RWPE2 (cell line): ENCODE results near the gene RPS6KC1.

Source experiments
- ATAC-seq: fragments of 200-7000 bp; cut with Tn5 transposase; 3 replicates; pipeline ENCODE4 v1.9.1; 2021; ENCODE audit warnings: low read depth
- DNase-seq: peaks from one replicate; pipeline ENCODE4 v3.0.0-alpha.2; 2020; ENCODE audit warnings: low spot score
- H3K27ac ChIP-seq: fragments of 450-650 bp; 2 replicates; pipeline ENCODE4 v1.5.1; 2017; ENCODE audit warnings: mild to moderate bottlenecking; ENCODE audit not compliant: poor library complexity, severe bottlenecking
- H3K27me3 ChIP-seq: fragments of 250-450 bp; sonication (Bioruptor Pico); 2 replicates; pipeline ENCODE4 v1.5.1; 2021; ENCODE audit warnings: mild to moderate bottlenecking, moderate library complexity; ENCODE audit not compliant: insufficient read depth, poor library complexity, severe bottlenecking
- H3K36me3 ChIP-seq: fragments of 250-450 bp; sonication (Bioruptor Pico); 2 replicates; pipeline ENCODE4 v1.5.1; 2020; ENCODE audit warnings: low read depth, mild to moderate bottlenecking, moderate library complexity
- H3K4me1 ChIP-seq: fragments of 250-450 bp; sonication (Bioruptor Pico); 2 replicates; pipeline ENCODE4 v1.5.1; 2021; ENCODE audit warnings: mild to moderate bottlenecking, moderate library complexity; ENCODE audit not compliant: insufficient read depth, poor library complexity, severe bottlenecking
- H3K4me3 ChIP-seq: fragments of 250-450 bp; sonication (Bioruptor Pico); 2 replicates; pipeline ENCODE4 v1.5.1; 2021; ENCODE audit warnings: mild to moderate bottlenecking, moderate library complexity; ENCODE audit not compliant: severe bottlenecking
- H3K9me3 ChIP-seq: fragments of 250-450 bp; sonication (Bioruptor Pico); 2 replicates; pipeline ENCODE4 v1.5.1; 2021; ENCODE audit warnings: mild to moderate bottlenecking, moderate library complexity; ENCODE audit not compliant: severe bottlenecking
- CTCF ChIP-seq: fragments of 450-650 bp; IDR thresholded peaks from one replicate; pipeline ENCODE4 v1.5.1; 2017; ENCODE audit warnings: mild to moderate bottlenecking, moderate library complexity; ENCODE audit not compliant: poor library complexity, severe bottlenecking

Gene RPS6KC1

GRCh38 chr1:213163278-213163711 is 112.3 kb downstream of the RPS6KC1 start:
- no peaks in the 10 kb centered on the region for H3K36me3 ChIP-seq
- no peak for TF ChIP-seq CTCF
- no peak overlapping the region for H3K27ac ChIP-seq
- H3K9me3 ChIP-seq: no peaks in the 10 kb centered on the region
- no peak for DNase-seq
- no peak overlapping the region for H3K4me3 ChIP-seq
- no peaks in the 10 kb centered on the region for H3K27me3 ChIP-seq
- no peaks in the 10 kb centered on the region for H3K4me1 ChIP-seq
- ATAC-seq: no peak

GRCh38 chr1:213164561-213164960 is 113.5 kb downstream of the RPS6KC1 start:
- no peak for DNase-seq

GRCh38 chr1:213166852-213167251 is 115.8 kb downstream of the RPS6KC1 start:
- no peak for TF ChIP-seq CTCF
- DNase-seq: no peak
- no peaks in the 10 kb centered on the region for H3K36me3 ChIP-seq
- H3K4me1 ChIP-seq: no peaks in the 10 kb centered on the region
- H3K9me3 ChIP-seq: no peaks in the 10 kb centered on the region
- H3K4me3 ChIP-seq: no peak overlapping the region
- no peak overlapping the region for H3K27ac ChIP-seq
- no peaks in the 10 kb centered on the region for H3K27me3 ChIP-seq
- ATAC-seq: no peak

More at GRCh38 chr1:213164561-213164960, 113.5 kb downstream of the RPS6KC1 start:
- Histone ChIP-seq H3K36me3 (no peaks in the 10 kb centered on the region), H3K4me3 (no peak overlapping the region), H3K9me3 (no peaks in the 10 kb centered on the region), H3K4me1 (no peaks in the 10 kb centered on the region), H3K27ac (no peak overlapping the region), H3K27me3 (no peaks in the 10 kb centered on the region)
- no peak for ATAC-seq
- TF ChIP-seq CTCF: no peak

GRCh38 chr1:213171711-213172110 is 120.7 kb downstream of the RPS6KC1 start:
- Histone ChIP-seq H3K9me3 (no peaks in the 10 kb centered on the region), H3K4me1 (no peaks in the 10 kb centered on the region), H3K4me3 (no peak overlapping the region), H3K27ac (no peak overlapping the region), H3K36me3 (no peaks in the 10 kb centered on the region), H3K27me3 (no peaks in the 10 kb centered on the region)
- TF ChIP-seq CTCF: no peak
- DNase-seq (no peak), ATAC-seq (no peak)

GRCh38 chr1:213176341-213176740 is 125.3 kb downstream of the RPS6KC1 start:
- H3K27ac ChIP-seq: no peak overlapping the region
- H3K9me3 ChIP-seq: no peaks in the 10 kb centered on the region
- TF ChIP-seq CTCF: no peak
- no peaks in the 10 kb centered on the region for H3K36me3 ChIP-seq
- H3K27me3 ChIP-seq: no peaks in the 10 kb centered on the region
- no peak for DNase-seq
- H3K4me1 ChIP-seq: no peaks in the 10 kb centered on the region
- H3K4me3 ChIP-seq: no peak overlapping the region
- ATAC-seq: no peak
